GM21447 (cell line): ENCODE data around the gene TSC22D4.

Experiments
- ATAC-seq: cut with Tn5 transposase; IDR thresholded peaks from one replicate; pipeline ENCODE4 v1.9.1; 2021; ENCODE audit not compliant: unreplicated experiment

TSC22D4 gene

DNA sequence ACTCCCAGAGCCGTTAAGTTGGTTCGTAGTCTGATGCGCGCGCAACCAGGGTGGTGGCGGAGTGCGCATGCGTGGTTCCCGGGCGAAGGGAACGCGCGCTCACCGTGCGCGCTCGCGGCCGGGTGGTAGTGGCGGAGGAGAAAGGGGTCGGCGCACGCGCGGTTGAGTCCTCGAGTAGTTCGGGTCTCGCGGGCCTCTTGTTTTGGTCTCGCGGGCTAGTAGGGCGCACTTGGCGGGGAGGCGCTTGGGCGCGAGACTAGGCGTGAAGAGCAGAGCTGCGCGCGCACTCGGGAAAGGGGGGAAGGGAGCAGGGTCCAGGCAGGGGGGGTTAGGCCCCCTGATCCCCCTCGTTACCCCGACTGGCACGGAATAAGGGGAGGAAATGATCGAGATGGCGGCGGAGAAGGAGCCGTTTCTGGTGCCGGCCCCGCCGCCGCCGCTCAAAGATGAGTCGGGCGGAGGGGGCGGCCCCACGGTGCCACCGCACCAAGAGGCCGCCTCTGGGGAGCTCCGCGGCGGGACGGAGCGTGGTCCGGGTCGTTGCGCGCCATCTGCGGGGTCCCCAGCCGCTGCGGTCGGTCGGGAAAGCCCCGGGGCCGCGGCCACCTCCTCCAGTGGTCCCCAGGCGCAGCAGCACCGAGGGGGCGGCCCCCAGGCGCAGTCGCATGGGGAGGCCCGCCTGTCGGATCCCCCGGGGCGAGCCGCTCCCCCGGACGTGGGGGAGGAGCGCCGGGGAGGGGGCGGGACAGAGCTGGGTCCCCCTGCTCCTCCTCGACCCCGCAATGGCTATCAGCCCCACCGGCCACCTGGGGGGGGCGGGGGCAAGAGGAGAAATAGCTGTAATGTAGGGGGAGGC is 49.1 kb downstream of the TSC22D4 start, which contains the start of gene MEPCE:
Gene MEPCE (plus strand): TSS at position 195 of the 856 bp plus-strand sequence. CDS start 188 bp downstream, at position 383.
- peak; percentile 33 for ATAC-seq

GRCh38 chr7:100428967-100429636 is 49.9 kb downstream of the TSC22D4 start:
- peak; percentile 37 for ATAC-seq

- ATAC-seq, result peak; percentile 39
Measured at GRCh38 chr7:100428199-100428966, 50.6 kb downstream of the TSC22D4 start, which contains the start of gene ZCWPW1. ZCWPW1 (minus strand) TSS chr7:100428703; CDS start chr7:100420649, 8,054 bp downstream.

- ATAC-seq, result no peak
Measured at GRCh38 chr7:100427762-100428198, 51.2 kb downstream of the TSC22D4 start.

DNA sequence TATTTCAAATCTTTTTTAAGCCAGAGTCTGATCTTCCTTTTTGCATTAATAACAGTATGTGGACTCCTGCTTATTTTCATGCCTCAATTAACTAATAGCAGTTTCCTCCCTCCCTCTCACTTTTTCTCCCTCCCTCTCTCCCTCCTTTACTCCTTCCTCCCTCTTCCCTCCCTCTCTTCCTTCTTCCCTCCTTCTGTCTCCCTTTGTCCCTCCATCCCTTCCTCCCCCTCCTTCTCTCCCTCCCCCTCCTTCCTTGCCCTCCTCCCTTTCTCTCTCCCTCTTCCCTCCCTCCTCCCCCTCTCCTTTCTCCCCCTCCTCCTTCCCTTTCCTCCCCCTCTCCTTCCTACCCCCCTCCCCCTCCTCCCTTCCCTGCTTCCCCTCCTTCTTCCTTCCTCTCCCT is 52.5 kb downstream of the TSC22D4 start:
- ATAC-seq, result no peak

DNA sequence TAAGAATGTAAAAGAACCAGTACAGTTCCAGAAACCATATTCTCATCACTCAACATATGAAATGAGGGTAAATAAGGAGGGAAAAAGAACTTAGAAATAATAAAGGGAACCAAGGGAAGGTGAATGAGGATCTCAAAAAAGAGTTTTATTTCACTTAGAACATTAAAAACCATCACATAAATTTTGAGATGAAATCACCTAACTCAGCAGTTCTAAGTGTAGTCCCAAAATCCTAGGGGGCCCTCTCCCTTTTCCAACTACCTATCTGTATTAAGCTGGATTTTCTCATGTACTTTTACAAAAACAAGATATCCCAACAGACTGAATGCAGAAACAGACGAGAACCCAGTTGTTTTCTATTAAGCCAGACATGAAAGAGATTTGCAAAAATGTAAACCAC is 53.7 kb downstream of the TSC22D4 start:
- ATAC-seq, result no peak

- ATAC-seq, result no peak
Measured at GRCh38 chr7:100423315-100423714, 55.7 kb downstream of the TSC22D4 start.

GRCh38 chr7:100419660-100420226 is 59.3 kb downstream of the TSC22D4 start:
- ATAC-seq, result no peak

DNA sequence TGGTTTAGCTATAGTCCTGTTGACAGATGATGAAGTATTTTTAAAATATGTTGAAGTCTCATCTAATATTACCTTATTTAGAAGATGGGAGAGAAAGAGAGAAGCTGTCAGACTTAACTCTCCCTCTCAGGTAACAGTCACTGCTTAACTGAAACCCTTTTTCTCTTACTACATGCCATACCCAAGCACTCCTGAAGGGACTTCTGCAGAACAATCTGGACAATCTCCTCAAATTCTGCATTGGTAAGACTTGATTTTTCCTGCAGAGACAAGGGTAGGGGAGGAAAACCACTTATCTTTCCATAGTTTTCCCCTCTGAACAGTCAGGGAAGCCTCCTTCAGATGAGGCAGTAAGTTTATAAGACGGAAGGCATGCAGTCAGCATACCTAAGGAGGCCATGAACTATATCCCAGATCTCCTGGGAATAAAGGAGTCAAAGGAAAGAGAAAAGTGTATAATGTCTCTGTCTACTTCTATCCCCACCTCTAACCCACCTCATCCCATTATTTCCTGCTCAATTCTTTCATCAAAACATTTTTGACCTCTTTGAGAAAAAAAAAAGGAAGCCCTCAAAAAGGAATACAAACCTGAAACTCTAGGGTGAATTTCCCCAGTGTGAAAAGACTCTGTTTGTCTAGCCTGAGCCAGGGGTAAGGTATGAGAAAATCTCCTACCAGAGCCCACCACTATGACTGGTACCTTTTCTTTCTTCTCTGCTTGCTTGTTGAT is 59.9 kb downstream of the TSC22D4 start:
- ATAC-seq, result no peak
